HFFc6 (cell line): ENCODE measurements around the gene NFASC. TPM values are rescaled to one million over a fixed set of nuclear protein-coding genes. Genes with fewer than 3 reads are reported as not detected.

ENCODE experiments used
- DNase-seq: peaks from one replicate; pipeline ENCODE4 v3.0.0-alpha.2; 2018
- H3K27ac Mint-ChIP-seq: 2 replicates; pipeline ENCODE4 v1.8.0; 2020; ENCODE audit warnings: mild to moderate bottlenecking, mixed read lengths
- H3K27me3 Mint-ChIP-seq: 2 replicates; pipeline ENCODE4 v1.8.0; 2021; ENCODE audit warnings: mild to moderate bottlenecking, moderate library complexity, mixed read lengths; ENCODE audit not compliant: insufficient read depth
- H3K36me3 Mint-ChIP-seq: 2 replicates; pipeline ENCODE4 v1.8.0; 2021; ENCODE audit warnings: low read depth, mixed read lengths
- H3K4me1 Mint-ChIP-seq: 2 replicates; pipeline ENCODE4 v1.8.0; 2020; ENCODE audit warnings: low read depth, mixed read lengths
- H3K4me3 Mint-ChIP-seq: 2 replicates; pipeline ENCODE4 v1.8.0; 2020; ENCODE audit warnings: mild to moderate bottlenecking, moderate library complexity, mixed read lengths
- H3K9me3 Mint-ChIP-seq: 2 replicates; pipeline ENCODE4 v1.8.0; 2020; ENCODE audit warnings: mild to moderate bottlenecking, mixed read lengths
- total RNA-seq, 6 experiments: library from RNA; stranded (reverse); fragmentation: NEBNext Ultra II Directional; extraction: Animal tissue kit (Norgen Biotek cat#: 25700); gene quantifications; 2 replicates in 1 of 6; 3 replicates in 5 of 6; pipeline ENCODE4 v1.2.3, GENCODE V29; 2021
- TF ChIP-seq, protein P1 (sequence below): fragments of 200-600 bp; sonication (generic); IDR thresholded peaks from 2 replicates; pipeline ENCODE4 v1.5.0; 2021; ENCODE audit warnings: antibody characterized with exemption, mild to moderate bottlenecking

The NFASC gene
- total RNA-seq, 6 experiments from 2014 or later, result 4.7 to 11.7 (median 9.9) TPM

DNA sequence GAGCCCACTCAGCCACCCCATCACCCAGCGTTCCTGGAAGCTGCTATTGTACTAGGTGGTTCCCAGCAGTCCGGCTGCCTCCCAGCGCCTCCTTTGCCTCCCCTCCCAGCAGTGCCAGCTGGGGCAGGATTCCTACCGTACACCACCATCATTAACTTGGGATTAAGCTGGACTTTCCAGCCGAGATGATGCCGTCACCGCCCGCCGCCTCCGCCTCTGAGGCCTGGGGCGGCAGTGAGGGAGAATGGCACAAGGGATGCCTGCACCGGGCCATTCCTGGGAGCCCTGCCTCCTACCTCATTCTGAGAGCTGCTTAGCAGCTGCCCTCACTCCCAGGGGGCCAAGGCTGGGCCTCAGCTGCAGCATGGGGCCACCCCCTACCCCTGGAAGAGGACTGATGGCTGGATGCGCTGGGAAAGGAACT lies 185.5 kb downstream of the NFASC start:
- Mint-ChIP-seq H3K27ac (no peak overlapping the region), H3K4me3 (no peak overlapping the region), H3K4me1 (no peaks in the 10 kb centered on the region), H3K9me3 (no peaks in the 10 kb centered on the region), H3K36me3 (no peaks in the 10 kb centered on the region), H3K27me3 (peaks cover 31% of the 10 kb centered on the region)
- TF ChIP-seq, protein P1, sequence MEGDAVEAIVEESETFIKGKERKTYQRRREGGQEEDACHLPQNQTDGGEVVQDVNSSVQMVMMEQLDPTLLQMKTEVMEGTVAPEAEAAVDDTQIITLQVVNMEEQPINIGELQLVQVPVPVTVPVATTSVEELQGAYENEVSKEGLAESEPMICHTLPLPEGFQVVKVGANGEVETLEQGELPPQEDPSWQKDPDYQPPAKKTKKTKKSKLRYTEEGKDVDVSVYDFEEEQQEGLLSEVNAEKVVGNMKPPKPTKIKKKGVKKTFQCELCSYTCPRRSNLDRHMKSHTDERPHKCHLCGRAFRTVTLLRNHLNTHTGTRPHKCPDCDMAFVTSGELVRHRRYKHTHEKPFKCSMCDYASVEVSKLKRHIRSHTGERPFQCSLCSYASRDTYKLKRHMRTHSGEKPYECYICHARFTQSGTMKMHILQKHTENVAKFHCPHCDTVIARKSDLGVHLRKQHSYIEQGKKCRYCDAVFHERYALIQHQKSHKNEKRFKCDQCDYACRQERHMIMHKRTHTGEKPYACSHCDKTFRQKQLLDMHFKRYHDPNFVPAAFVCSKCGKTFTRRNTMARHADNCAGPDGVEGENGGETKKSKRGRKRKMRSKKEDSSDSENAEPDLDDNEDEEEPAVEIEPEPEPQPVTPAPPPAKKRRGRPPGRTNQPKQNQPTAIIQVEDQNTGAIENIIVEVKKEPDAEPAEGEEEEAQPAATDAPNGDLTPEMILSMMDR, result no peak
- DNase-seq, result no peak

DNA sequence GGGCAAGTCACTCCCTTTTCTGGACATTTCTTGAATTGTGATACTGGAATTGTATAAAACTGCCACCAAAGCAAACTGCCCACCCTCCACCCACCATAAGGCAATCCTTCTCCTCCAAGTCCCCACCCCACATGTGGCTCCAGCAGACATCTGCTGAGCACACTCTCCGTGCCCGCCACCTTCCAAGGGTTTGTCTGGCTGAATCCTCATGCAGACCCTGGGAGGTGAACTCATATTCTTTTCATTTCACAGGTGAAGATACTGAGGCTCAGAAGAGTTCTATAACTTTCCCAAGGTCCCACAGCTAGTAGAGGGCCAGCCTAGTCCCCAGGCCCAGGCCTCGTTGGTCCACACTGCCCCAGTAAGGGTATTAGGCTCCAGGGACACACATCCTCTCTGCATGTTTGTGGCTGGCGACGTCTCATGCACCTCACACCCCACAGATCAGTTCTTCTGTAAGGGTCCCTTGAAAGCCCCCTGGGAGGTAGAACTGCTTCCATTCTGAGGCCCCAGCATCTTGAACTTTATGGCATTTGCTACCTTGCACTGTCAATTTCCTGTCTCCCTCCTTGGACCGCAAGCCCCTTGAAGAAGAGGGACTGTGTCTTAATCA lies 186.4 kb downstream of the NFASC start:
- peaks cover 28% of the 10 kb centered on the region for H3K27me3 Mint-ChIP-seq
- no peaks in the 10 kb centered on the region for H3K4me1 Mint-ChIP-seq
- TF ChIP-seq, protein P1, result no peak
- DNase-seq, result no peak
- H3K9me3 Mint-ChIP-seq, result no peaks in the 10 kb centered on the region
- H3K36me3 Mint-ChIP-seq, result no peaks in the 10 kb centered on the region
- no peak overlapping the region for H3K27ac Mint-ChIP-seq
- no peak overlapping the region for H3K4me3 Mint-ChIP-seq

DNA sequence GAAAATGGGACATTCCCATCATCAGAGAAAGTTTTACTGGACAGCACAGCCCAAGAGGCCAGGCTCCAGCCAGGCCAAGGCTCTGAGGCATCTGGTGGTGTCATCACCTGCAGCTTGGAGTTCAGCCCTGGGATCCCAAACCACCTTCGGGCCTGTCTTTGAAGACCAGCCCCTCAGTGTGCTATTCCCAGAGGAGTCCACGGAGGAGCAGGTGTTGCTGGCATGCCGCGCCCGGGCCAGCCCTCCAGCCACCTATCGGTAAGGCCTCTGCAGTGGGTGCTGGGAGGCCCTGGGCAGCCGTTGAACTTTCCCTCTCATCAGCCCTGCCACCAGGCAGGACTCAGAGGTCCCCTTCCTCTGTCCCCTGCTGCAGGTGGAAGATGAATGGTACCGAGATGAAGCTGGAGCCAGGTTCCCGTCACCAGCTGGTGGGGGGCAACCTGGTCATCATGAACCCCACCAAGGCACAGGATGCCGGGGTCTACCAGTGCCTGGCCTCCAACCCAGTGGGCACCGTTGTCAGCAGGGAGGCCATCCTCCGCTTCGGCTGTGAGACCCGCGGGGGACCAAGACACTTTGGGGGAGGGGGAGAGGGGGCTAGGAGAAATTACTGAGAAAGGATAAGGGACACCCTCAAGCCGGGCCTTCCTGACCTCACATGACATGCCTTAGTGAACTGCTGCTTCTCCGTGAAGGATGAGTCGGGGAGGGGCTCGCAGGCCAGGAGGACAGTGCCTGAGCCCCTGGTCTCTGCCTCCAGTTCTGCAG lies 187.3 kb downstream of the NFASC start:
- Mint-ChIP-seq H3K4me1 (no peaks in the 10 kb centered on the region), H3K9me3 (no peaks in the 10 kb centered on the region), H3K36me3 (no peaks in the 10 kb centered on the region), H3K27ac (no peak overlapping the region), H3K4me3 (no peak overlapping the region), H3K27me3 (peaks cover 31% of the 10 kb centered on the region)
- TF ChIP-seq, protein P1, result no peak
- no peak for DNase-seq

DNA sequence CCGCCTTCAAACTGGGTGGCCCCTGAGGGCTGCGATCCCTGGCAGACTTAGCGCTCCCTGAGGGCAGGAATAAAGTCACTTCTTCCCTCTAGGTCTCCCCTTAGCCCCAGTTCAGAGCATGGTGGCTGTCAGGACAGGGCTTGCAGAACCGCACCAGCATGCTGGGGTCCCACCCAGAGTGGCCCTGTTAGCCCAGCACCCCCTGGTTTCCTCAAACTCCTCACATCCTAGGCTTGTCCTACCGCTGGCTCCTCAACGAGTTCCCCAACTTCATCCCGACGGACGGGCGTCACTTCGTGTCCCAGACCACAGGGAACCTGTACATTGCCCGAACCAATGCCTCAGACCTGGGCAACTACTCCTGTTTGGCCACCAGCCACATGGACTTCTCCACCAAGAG lies 188.2 kb downstream of the NFASC start:
- H3K4me1 Mint-ChIP-seq, result no peaks in the 10 kb centered on the region
- H3K9me3 Mint-ChIP-seq, result no peaks in the 10 kb centered on the region
- H3K36me3 Mint-ChIP-seq, result no peaks in the 10 kb centered on the region
- peaks cover 29% of the 10 kb centered on the region for H3K27me3 Mint-ChIP-seq
- H3K27ac Mint-ChIP-seq, result no peak overlapping the region
- H3K4me3 Mint-ChIP-seq, result no peak overlapping the region
- TF ChIP-seq, protein P1, result no peak
- no peak for DNase-seq

DNA sequence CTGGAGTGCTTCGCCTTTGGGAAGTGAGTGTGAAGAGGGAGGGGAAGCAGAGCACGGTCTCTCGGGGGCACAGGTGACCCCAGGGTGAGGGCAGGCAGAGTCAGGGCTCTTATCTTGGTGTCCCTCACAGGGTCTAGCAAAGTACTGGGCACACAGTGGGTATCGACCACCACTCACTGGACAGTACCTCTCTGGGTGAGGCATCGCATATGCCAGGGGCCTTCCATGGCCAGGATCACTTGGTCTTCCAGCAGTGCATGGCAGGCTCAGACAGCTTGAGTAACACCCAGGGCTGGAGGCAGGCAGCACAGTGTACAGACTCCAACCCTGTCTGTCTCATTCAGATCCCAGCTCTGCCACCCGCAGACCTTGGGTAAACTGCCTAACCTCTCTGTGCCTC lies 189.0 kb downstream of the NFASC start:
- Mint-ChIP-seq H3K4me3 (no peak overlapping the region), H3K27ac (no peak overlapping the region), H3K36me3 (no peaks in the 10 kb centered on the region), H3K9me3 (no peaks in the 10 kb centered on the region), H3K27me3 (peaks cover 30% of the 10 kb centered on the region), H3K4me1 (no peaks in the 10 kb centered on the region)
- DNase-seq, result no peak
- TF ChIP-seq, protein P1, result no peak
